PC-3 (cell line): Measurements from ENCODE around the gene NOD1.

Source experiments
- CTCF ChIP-seq: fragments of 300-600 bp; sonication (generic); conservative IDR thresholded peaks from 2 replicates; pipeline ENCODE4 v1.5.1; 2017; ENCODE audit warnings: antibody characterized with exemption, low read depth, mild to moderate bottlenecking, low read length
- EZH2phosphoT487 ChIP-seq: fragments of 300-600 bp; sonication (generic); IDR thresholded peaks from 2 replicates; pipeline ENCODE4 v1.6.1; 2018; ENCODE audit warnings: mild to moderate bottlenecking, antibody characterized with exemption, low read length, borderline replicate concordance

GRCh38 chr7:30493228-30493627 lies 14.6 kb upstream of the NOD1 start:
- TF ChIP-seq CTCF (no peak), EZH2phosphoT487 (no peak)
